ENCODE results near the gene MTUS2.
A peak's percentile ranks its signal among the peaks of the same experiment; 100 is the strongest.
"Not testable (repeated sequence)": the region's sequence is repeated elsewhere in the genome, so short reads cannot be mapped to it uniquely, and the experiment has no call there.

The MTUS2 gene

DNA sequence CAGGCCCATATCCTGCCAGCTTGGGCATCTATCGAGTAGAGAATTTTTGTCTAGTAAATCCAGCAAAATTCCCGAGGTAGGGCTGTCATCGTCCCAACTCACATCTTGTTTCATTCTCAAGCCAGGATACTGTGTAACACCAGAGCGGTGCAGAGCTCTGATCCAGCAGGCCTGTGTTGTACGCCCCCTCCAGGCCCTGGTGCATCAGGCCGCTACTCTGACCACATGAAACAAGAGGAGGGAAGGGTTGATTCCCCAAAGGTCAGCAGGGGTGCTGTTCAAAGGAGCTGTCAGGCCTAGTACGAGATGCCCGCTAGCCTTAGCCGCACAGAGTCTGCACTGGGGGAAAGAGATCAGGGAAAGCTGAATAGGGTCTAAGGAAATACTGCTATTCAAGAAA is 499.3 kb downstream of the MTUS2 start:
- no peak for DNase-seq (ENCODE audit: low spot score)

DNA sequence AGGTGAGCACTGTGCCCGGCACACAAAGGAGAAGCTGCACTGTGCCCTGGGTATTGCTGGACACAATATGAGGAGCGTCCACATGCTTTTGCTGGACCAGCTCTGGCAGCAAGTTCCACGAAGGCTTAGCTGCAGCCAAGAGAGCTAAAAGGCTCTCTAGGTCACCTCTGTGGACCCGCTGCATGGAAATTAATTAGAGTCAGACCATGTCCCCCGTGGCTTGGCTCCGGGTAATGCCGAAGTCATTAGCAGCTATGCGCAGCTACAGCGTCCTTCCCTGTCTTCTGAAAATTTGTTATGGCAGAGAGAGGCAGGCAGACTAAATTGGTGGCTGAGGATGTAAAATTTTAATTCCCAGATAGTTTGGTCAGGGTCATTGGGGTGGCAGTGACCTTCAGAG is 503.8 kb downstream of the MTUS2 start:
- DNase-seq (ENCODE audit: low spot score): no peak

DNA sequence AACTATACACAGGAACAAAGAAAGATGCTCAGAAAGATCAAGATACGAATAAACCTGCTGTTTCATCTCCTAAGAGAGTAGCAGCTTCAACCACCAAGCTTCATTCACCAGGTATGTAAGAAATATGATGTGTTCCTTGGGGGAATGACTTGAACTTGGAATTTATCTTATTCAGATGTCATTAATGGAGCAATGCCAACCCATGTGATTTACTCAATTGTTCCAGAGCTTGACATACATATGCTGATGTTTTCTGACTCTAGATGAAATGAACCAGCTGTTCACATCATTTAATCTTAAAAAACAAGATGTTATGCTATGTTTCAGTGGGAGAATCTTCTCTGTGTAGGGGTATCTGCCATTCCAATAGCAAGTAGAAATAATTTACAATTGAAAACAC is 504.5 kb downstream of the MTUS2 start:
- no peak for DNase-seq (ENCODE audit: low spot score)

DNA sequence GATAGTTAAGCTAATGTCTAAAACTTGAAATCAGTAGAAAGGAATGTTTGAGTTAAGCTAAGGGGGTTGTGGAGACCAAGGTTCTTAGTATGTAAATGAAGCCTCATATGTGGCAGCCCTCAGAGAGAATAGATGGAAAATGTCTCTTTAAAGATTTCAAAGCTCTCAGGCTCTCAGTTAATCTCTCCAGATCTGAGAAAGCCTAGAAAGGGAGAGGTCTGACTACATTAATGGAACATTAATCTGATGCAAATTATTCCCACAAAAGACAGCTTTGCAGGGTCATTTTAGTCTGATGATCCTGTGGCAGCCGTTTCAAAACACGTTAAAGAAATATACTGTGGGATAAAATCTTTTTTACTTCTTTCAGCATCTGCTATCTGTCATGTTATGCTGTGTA is 508.4 kb downstream of the MTUS2 start:
- no peak for DNase-seq (ENCODE audit: low spot score)

DNA sequence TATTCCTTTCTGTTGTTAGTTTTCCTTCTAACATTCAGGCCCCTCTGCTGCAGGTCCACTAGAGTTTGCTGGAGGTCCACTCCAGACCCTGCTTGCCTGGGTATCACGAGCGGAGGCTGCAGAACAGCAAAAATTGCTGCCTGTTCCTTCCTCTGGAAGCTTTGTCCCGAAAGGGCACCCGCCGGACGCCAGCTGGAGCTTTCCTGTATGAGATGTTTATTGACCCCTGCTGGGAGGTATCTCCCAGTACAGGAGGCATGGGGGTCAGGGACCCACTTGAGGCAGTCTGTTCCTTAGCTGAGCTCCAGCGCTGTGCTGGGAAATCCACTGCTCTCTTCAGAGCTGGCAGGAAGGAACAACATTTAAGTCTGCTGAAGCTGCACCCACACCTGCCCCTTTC is 516.2 kb downstream of the MTUS2 start:
- no peak for DNase-seq (ENCODE audit: low spot score)

DNA sequence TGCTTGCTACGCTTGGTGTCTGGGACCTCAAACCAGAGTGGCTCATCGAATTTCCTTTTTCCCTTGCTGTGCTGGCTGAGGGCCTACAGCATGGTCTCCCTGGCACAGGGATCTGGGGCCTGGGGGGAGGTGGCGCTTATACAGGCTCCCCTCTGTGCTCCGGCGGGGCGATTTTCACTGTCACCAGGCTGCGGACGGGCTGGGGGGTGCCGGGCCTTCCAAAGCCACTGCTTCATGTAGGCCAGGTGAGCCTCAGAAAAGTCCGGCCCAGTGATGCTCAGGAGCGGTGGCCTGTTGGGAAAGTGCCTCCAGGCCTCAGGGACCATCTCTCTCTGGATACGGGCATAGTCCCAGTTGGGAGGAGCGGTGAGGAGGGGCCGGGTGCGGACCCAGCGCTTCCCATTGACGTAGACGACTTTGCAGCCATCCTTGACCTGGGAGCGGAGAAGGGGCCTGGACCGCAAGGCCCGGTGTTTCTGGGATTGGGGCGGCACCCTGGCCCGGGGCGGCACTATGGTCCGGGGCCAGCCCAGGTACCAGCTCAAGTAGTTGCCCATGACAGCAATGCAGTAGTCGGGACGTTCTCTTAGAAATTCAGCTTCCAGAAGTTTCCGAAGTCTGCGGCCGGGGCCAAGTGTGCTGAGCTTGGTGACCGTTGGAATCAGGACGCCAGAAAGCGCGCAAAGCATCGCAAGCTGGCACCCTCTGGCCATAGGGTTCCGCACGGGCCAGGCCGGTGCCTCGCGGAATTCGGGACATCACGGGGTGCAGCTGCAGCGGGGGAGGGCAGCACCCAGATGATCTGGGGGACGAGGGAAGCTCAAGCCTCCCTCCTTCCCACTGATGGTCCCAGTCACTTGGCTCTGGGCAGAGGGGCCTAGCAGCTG is 519.5 kb downstream of the MTUS2 start:
- no peak for DNase-seq (ENCODE audit: low spot score)

DNA sequence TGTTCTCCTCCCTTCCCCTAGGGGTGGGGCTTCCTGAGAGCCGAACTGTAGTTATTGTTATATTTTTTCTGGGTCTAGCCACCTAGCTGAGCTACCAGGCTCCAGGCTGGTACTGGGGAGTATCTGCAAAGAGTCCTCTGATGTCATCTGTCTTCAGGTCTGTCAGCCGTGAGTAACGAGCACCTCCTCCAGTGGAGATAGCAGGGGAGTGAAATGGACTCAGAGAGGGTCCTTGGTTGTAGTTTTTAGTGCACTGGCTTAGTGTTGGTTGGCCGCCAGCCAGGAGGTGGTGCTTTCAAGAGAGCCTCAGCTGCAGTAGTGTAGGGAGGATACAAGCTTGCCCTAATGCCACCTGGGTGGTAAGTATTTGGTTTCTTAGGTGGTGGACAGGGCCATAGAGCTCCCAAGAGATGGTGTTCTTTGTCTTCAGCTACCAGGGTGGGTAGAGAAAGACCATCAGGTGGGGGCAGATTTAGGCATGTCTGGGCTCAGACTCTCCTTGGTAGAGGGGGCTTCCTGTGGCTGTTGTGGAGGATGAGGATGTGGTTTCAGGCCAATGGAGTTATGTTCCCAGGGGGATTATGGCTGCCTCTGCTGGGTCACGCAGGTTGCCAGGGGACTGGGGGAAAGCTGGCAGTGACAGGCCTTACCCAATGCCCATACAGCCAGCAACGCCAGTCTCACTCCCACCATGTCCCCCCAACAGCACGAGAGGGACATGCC is 525.9 kb downstream of the MTUS2 start:
- DNase-seq (ENCODE audit: low spot score): not testable (repeated sequence)

DNA sequence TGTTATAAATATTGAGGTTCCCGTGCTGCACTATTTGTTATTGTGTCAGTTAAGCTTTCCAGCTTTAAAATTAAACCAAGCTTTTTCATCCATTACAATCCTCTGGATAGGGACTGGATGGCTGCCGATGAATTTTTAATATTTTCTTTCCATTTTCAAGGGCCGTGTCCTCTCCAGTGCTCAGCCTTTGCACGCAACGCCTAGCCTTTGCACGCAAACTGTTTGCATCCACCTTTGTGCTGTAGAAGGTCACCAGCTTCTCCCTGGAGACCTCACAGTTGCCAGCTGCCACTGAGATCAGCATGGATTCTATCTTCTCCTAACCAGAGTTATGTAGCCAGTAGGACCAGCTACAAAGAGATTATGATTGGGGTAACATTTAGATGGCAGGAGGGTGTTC is 534.9 kb downstream of the MTUS2 start:
- DNase-seq (ENCODE audit: low spot score): no peak

DNA sequence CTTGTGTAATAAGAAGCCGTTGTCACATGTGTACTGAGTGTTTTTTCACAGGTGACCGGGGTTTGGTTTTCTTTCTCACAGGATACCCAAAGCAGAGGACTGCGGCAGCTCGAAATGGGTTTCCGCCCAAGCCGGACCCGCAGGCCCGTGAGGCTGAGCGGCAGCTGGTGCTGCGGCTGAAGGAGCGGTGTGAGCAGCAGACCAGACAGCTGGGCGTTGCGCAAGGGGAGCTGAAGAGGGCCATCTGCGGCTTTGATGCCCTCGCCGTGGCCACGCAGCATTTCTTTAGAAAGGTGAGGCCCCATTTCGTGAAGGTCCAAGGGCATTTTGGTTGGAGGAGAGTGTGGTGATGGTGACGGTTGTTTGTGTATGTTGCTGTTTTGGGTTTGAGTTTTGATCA is 539.0 kb downstream of the MTUS2 start:
- no peak for DNase-seq (ENCODE audit: low spot score)

DNA sequence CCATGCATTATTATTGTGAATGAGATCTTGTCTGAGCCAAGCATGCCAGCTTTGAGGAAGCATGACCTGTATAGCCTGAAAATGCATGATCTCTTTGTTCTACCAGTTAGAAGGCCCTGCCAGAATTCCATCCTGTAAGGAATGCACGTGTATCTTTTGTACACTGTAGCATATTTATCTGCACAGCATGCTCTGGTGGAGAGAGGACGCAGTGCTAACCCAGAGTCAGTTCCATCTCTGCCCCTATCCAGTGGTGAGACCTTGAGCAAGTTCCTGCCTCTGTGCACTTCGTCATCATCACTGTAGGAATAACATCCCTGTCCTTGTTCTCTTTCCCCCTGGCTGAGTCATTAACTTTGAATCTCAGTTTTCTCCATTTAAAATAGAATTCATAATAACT is 541.6 kb downstream of the MTUS2 start:
- DNase-seq (ENCODE audit: low spot score): no peak

DNA sequence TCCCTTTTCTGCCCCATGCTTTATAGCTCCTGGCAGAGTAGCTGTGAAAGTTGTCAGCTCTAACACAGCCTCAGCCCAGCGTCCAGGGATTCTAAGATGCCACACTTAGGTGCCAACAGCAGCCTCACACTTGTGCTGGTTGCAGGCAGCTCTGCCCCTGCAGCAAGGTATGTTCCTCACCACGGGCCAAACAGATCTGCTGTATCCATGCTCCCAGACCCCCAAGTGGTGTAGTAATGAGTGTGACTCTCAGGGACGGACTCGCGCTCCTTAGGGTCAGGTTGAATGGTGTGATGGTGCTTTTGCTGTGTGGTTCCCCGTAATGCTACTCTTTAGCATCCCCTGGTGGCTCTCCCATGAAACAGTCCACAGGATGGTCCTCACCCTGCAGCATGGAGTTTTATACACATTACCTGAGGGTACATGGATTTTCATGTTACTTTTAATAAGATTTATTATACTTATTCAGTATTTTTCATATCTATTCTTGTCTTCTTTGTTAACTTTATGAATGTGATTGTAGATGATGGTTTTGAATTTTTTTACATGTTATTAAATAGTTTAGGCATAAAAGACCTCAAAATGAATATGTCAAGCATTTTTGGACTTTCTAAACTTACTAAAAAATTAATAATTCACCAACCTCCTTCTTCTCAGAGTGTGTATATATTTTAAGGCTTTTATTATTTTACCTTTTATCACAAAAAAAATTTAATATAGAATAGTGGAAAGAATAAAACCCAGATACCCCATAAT is 542.9 kb downstream of the MTUS2 start:
- peak; percentile 28 for DNase-seq (ENCODE audit: low spot score)

DNA sequence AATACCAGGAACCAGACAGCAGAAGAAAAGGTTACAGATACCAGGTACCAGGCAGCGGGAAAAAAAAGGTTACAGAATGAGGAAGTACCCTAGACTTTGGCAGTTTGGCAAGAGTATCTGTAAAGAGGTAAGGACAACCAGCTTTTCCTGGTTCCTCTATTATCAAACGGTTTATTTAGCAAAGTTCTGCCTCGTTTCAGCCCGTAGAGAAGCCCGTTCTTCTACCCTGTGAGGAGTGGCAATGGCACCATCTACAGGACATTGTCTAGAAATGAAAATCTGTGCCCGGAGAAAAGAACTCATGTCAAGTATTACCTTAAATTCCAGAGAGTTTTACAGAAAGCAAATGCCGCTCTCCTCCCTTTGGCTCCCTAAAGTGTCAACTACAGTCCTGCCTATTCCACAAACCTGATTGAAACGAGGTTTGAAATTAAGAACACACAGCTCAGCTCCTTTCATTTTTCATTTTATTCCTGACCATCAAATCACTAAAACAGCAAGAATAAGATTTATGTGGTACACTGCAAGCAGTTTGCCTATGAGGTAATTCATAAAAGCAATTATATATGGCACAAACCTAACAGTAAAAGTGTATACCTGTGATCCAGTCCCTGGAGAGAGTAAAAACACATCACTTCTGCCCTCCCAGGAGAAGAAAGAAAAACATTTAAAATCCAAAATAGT is 549.1 kb downstream of the MTUS2 start:
- DNase-seq (ENCODE audit: low spot score): peak; percentile 39

DNA sequence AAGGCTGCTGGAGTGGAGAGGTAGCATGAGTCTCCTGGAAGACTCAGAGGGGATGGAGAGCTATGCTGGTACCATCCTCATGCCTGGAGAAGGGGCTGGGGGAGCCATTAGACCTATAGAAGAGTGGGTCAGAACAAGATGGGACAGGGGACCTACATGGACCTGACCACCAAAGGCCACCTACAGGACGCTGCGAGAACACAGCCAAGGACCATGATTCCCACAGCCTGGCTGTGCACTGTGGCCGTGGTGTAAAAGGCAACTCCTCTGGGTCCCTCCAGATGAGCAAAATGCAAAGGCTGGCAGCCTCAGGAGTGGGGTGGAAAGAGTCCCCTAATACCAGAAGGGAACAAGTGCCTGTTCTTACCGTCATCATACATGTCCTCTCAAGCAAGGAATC is 559.1 kb downstream of the MTUS2 start:
- DNase-seq (ENCODE audit: low spot score): no peak

DNA sequence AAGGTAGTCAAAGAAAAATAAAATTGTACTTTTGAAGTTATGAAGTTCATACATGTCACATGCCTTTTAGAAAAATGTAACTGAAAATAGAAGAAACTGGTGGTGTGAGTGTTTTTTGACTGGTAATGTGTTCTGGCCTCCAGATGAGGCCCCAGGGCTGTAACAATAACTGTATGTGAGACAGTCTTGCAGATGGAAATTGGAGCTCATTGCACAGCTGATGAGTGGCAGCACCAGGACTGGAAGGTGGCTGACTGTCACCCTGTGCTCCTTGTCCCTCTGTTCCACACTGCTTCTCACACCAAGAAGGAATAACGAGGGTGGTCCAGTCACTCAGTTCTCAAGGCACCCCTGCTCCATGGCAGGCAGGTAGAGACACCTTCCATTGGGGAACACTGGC is 559.7 kb downstream of the MTUS2 start:
- DNase-seq (ENCODE audit: low spot score): no peak

DNA sequence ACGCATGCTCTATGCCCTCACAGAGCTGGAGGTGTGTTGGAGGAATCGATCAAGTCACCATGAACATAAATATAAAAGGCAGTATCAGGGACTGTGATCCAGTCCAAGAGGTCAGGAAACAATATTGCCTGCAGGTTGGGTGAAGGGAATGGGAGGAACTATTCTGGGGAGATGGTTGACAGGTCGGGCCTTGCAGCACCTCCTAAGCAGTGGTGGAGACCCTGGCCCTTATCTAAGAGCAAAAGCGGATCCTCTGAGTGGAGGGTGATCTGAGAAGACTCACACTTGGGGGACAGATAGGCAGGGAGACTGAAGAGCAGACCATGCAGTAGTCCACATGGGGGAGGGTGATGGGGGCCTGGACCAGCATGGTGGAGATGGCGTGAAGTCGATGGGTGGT is 561.9 kb downstream of the MTUS2 start:
- DNase-seq (ENCODE audit: low spot score): no peak

DNA sequence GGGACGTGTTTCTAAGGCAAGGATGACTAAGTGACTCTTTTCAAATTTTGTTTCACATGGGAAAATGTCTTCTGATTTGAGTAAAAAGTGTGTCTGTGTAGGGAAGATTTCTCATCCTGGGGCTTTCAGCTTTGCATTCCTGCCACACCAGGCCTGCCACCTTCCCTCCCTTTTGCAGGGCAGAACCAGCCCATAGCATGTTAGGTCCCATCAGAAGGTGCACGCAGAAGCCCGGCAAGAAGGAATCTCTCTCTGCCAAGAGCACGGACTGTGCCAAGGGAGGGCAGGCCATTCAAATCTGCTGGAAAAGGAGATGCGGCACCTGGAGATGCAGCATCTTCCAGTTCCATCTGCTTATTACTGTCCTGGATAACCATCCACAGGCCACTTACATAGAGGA is 563.3 kb downstream of the MTUS2 start:
- DNase-seq (ENCODE audit: low spot score): no peak

DNA sequence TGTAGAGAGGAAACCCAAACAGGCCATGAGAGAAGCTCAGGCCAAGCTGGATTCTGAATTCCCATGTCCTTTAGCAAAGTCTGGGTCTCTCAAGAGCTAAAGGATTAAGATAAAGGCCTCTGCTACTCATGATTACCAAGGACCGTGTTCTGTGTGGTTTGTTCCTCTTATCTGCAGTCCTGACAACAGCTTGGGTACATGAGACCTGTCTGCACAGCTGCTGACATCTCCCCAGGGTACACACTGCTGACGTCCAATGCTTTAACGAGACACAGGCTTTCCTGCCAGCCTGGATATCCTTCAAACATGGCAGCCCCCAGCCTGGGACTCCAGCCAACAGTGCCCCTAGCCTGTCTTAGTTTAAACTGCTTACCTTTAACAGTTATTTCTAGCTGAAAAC is 564.3 kb downstream of the MTUS2 start:
- no peak for DNase-seq (ENCODE audit: low spot score)

DNA sequence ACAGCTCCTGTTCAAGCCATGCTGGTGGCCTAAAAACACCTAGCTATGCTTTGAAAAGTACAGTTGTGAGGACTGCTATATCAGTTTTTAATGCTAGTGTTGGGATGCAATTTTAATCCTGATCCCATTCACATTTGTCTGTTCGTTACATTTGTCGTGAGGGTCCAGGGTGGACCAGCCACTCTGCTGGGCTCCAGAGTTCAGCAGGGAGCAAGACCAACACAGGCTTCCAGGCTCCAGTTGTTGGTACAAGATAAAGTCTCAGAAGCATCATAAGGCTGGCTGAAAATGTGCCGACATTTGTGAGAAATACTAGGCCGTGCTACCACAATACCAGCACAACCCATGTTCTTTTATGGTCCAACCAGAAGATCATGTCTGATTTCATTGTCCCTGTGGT is 564.7 kb downstream of the MTUS2 start:
- DNase-seq (ENCODE audit: low spot score): no peak

DNA sequence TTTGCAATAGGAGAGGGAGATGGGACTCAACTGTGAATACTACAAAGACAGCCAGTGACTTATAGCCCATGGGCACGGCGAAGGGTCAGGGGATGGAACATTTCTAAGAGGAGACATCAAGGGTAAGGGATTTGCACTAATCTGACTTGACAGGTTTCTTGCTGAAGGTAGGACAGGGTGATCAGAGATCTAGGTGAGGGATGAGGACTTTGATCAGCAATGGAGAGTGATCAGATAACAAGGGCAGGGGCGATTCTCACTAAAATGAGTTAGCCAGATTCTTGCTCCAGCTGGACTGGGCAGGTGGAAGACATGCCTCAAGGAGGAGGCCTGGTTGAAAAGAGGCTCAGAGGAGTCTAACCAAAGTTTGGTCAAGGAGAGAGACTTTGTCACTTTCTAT is 566.1 kb downstream of the MTUS2 start:
- DNase-seq (ENCODE audit: low spot score): no peak

DNA sequence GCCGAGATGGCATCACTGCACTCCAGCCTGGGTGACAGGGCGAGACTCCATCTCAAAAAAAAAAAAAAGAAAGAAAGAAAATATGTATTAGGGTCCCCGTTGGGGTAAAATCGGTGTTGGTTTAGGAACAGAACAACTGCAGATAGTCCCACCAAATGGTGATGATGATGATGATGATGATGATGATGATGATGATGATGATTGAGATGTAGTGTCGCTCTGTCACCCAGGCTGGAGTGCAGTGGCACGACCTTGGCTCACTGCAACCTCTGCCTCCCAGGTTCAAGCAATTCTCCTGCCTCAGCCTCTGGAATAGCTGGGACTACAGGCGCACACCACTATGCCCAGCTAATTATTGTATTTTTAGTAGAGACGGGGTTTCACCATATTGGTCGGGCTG is 570.5 kb downstream of the MTUS2 start:
- DNase-seq (ENCODE audit: low spot score): not testable (repeated sequence)

DNA sequence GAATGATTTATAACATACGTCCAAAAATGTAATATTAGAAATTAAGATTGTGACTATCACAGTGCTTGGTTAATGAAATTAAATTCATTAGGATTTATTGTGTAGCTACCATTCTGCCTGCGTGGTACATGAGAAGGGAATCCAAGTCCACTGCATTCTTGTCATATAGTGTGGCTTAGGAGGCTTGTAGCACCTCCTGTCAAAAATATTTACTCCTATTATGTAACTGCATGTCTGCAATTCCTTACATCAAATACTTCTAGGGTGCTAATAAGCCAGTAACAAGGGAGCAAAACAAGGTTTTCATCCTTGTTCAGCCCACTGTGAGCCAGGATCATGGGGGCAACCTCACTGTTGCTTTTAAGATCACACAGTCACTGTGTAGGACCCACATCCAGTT is 576.3 kb downstream of the MTUS2 start:
- no peak for DNase-seq (ENCODE audit: low spot score)

DNA sequence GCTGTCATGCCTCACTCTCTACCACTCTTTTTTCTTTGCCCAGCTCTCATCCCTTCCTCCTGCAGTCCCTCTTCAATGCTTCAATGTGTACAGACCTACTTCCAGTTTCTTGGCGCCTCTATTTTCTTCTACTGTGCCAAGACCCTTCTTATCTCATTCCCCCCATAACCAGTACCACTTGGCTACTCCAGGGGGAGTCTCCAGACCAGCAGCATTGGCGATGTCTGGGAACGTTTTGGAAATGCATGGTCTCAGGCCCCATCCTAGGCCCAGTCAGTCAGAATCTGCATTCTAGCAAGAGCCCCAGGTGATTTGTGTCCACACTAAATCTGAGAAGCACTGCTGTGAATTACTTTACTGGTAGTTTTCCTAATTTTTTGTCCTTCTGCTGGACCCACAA is 577.1 kb downstream of the MTUS2 start:
- DNase-seq (ENCODE audit: low spot score): no peak
